ENCODE measurements around the gene SCPEP1. TPM values are rescaled to one million over a fixed set of nuclear protein-coding genes. Genes with fewer than 3 reads are reported as not detected.

Gene SCPEP1
- total RNA-seq, 4 donors from 2014 or later, result 22.2 to 156 (median 59.2) TPM

DNA sequence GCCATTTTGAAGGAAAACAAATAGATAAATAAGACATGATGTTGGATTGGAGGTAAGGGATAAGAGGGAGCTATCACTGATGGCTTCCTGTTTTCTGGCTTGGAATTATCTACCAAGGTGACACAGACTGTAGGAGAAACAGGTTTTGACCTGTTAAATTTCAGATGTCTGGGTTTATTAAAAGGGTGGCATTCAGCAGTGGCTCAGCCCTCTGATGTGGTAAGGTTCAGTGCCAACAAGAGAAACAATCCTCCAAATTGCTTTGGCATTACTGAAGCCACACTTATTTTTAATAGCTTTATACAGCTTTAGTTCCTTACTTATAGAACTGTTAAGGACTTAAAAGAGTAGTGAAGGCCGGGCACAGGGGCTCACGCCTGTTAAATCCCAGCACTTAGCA is 70.2 kb downstream of the SCPEP1 start:
- TF ChIP-seq, protein P1, sequence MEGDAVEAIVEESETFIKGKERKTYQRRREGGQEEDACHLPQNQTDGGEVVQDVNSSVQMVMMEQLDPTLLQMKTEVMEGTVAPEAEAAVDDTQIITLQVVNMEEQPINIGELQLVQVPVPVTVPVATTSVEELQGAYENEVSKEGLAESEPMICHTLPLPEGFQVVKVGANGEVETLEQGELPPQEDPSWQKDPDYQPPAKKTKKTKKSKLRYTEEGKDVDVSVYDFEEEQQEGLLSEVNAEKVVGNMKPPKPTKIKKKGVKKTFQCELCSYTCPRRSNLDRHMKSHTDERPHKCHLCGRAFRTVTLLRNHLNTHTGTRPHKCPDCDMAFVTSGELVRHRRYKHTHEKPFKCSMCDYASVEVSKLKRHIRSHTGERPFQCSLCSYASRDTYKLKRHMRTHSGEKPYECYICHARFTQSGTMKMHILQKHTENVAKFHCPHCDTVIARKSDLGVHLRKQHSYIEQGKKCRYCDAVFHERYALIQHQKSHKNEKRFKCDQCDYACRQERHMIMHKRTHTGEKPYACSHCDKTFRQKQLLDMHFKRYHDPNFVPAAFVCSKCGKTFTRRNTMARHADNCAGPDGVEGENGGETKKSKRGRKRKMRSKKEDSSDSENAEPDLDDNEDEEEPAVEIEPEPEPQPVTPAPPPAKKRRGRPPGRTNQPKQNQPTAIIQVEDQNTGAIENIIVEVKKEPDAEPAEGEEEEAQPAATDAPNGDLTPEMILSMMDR (IDR thresholded peaks at IDR 0.05; ENCODE audit: low read depth), result no peak

DNA sequence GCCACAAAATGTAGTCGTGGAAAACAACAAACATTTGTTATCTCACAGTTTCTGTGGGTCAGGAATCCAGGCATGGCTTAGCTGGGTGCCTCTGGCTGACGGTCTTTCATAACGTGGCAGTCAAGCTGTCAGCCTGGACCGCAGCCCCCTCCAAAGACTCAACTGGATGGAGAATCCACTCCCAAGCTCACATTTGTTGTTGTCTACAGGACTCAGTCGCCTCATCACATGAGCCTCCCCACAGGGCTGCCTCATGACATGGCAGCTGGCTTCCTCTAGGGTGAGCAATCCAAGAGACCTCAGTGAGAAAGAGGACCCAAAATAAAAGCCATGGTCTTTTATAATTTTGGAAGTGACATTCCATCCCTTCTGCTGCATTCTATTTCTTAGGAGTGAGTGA is 72.4 kb downstream of the SCPEP1 start:
- TF ChIP-seq, protein P1 (IDR thresholded peaks at IDR 0.05; ENCODE audit: low read depth), result no peak

DNA sequence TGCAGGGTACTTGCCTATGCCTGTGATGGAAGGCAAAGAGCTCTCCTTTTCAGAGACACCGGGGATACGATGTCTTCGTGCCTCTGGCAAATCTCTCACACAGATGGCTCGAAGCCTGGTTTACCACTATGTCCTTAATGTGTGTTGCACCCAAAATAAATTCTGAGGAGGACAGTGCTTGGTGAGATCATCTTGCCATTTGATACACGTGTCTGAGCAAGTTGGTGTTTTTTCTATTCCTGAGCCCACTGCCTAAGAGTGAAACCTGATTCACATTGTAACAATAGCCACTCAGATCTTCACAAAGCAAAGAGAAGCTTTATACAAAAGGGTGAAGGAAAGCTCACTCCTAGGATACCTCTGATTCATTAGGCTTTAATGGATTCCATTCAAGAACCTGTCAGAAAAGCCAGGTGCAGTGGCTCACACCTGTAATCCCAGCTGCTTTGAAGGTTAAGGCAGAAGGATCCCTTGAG is 74.0 kb downstream of the SCPEP1 start:
- TF ChIP-seq, protein P1 (IDR thresholded peaks at IDR 0.05; ENCODE audit: low read depth), result no peak

Other genes starting within 250 kb of the SCPEP1 start
- gene C17orf67, start 144.2 kb upstream of the SCPEP1 start, total RNA-seq, result 1 to 10 TPM in 2 of 4 donors, under 1 TPM in 1, not detected in 1; 0.66 to 1.3 (median 1.2) TPM
- 10 to 100 TPM in 3 of 4 donors, 1 to 10 TPM in 1; 5.4 to 18.1 (median 10.5) TPM for gene DGKE, start 144.0 kb upstream of the SCPEP1 start, total RNA-seq
- 10 to 100 TPM; 36.2 to 73.6 (median 41.2) TPM for gene TRIM25, start 64.1 kb upstream of the SCPEP1 start, total RNA-seq
- 10 to 100 TPM in 2 of 4 donors, 1 to 10 TPM in 2; 8.2 to 15.2 (median 10.0) TPM for gene COIL, start 17.1 kb upstream of the SCPEP1 start, total RNA-seq
- gene AKAP1, start 107.1 kb downstream of the SCPEP1 start, total RNA-seq, result 10 to 100 TPM; 31.0 to 36.9 (median 36.3) TPM